GM18505 (cell line): ENCODE results near the gene IL34.

ENCODE experiments used
- ATAC-seq: cut with Tn5 transposase; IDR thresholded peaks from one replicate; pipeline ENCODE4 v1.9.1; 2021; ENCODE audit not compliant: unreplicated experiment
- POLR2A ChIP-seq: IDR thresholded peaks from 4 replicates; pipeline ENCODE4 v1.6.1; 2011; ENCODE audit warnings: borderline replicate concordance; ENCODE audit not compliant: insufficient read depth, insufficient read length; ENCODE audit errors: extremely low read depth

Gene IL34

DNA sequence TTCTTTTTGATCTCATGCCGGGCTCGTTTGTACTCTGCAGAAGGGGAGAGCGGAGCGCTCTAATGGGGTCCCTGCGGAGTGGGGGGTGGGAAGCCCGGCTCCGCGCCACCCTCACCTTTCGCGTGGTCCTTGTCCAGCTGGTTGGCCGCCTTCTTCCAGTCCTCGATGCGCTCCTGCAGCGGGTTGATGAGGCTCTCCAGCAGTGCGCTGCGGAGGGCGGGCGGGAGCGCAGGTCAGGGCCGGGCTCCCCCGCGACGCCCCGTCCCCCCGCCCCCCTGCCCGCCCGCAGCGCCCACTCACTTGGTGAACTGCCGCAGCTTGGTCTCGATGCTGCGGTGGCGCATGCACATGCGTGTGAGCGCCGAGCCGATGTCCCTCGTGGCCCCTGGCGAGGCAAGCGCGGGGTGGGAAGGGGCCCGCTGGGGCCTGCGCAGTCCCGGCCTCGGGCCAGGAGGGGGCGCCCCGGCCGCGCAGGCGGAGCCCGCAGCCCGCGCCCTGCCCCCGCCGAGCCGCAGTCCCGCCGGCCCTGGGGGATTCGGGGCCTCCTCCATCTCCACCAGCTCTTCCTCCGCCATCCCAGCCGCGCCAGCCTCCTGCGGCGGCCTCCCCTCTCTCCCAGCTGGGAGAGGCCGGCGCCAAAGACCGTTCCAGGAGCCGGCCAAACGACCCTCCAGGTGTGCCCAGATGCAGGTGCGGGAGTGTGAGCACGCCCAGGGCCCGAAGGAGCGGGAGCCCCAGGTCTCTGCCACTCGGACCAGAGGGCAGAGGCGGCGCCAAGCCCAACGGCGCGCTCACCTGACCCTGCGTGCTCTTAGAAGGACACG lies 33.5 kb downstream of the IL34 start:
- no peak for ATAC-seq
- TF ChIP-seq POLR2A = no peak

GRCh38 chr16:70680495-70681381 lies 34.4 kb downstream of the IL34 start:
- no peak for TF ChIP-seq POLR2A
- no peak for ATAC-seq

DNA sequence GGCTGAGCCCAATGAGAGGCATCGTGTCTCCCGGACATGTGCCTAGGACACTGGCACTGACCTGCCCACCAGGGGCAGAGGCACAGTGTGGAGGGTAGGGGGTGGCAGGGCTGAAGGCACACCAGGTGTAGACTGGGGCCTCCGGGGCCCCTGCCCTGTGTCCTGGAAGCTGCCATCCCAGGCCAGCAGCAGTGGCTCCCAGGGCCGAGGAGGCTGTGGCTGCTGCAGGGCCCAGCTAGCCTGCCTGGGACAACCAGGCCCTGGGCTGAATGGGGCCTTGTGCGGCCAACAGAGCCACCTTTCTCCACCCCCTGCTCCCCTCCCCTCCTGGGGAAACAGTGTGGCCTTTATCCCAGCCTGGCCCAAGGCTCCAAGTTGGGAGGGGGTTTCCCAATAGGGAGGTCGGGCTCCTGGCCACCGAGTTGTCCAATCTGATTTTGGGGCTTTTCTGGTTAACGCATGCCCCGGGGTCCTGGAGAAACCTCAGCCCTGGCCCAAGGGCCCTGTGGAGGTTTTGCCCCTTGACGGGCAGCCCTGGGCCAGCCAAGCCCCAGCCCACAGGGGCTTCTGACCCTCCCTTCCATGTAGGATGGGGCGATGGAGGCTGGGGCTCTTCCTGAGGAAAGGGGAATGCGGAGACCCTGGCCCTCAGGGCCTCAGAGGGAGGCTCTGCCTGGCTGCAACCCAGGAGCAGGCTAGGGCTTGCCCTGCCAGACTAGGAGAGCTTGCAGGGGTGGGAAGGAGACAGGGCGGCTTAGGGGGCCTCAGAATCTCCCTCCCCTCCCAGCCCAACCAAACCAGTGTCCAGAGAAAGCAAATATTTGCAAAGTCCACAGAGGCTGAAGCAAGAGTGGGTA lies 35.3 kb downstream of the IL34 start:
- no peak for TF ChIP-seq POLR2A

GRCh38 chr16:70682239-70683145 lies 36.1 kb downstream of the IL34 start:
- ATAC-seq = no peak

More for the DNA sequence above, 35.3 kb downstream of the IL34 start:
- no peak for ATAC-seq

GRCh38 chr16:70683146-70683944 lies 37.0 kb downstream of the IL34 start:
- no peak for TF ChIP-seq POLR2A

More at GRCh38 chr16:70682239-70683145, 36.1 kb downstream of the IL34 start:
- no peak for TF ChIP-seq POLR2A

GRCh38 chr16:70684146-70685060 lies 38.0 kb downstream of the IL34 start:
- TF ChIP-seq POLR2A = no peak
- no peak for ATAC-seq

More at GRCh38 chr16:70683146-70683944, 37.0 kb downstream of the IL34 start:
- ATAC-seq = no peak

DNA sequence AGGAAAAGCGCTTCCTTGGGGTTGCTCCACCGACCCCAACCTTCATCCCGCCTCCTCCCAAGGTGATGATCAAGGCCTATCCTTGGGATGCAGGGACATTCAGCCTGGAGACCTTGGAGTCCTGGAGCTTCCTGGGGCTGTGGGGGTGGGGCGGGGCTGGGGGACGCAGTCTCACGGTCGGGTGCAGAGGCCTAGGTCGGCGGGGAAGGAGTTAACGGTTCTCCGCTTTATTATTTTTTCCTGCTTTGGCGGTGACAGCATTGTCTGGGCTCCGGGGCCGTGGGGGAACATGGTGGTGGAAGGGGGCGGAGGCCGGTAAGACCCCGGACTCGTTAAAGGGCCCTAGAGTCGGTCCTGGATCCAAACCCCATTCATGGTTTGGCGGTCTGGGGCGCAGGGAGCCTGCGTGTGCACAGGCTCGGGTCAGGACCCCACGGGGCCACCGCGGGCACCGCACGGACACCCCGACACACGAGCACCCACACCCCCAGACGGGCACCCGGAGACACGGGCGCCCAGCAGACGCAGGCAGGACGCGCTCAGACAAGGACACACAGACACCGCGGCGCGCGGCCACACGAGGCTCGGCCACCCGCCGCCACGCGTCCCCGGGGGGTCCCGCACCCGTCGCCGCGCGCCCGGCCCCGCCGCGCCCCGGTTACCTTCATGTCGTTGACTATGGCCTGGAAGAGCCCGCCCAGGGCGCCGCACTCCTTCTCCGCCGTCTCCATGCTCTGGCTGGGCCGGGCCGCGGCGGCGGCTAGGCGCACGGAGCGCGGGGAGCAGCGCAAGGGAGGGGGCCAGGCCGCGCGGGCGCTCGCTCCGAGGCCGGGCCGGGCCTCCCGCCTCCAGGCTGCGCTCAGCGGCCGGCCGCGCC lies 38.9 kb downstream of the IL34 start:
- no peak for TF ChIP-seq POLR2A
- no peak for ATAC-seq

GRCh38 chr16:70685938-70686375 lies 39.6 kb downstream of the IL34 start, which contains the start of gene MTSS2:
Gene MTSS2 (minus strand): TSS chr16:70686053. CDS start chr16:70685791, 262 bp downstream.
- no peak for ATAC-seq
- TF ChIP-seq POLR2A = no peak

GRCh38 chr16:70686376-70687101 lies 40.2 kb downstream of the IL34 start:
- TF ChIP-seq POLR2A = no peak
- ATAC-seq = no peak
